Stimulated activated CD4-positive, alpha-beta T cell treated with anti-CD3 and anti-CD28 coated beads, Interleukin-12 subunit alpha, Interleukin-12 subunit beta, amount 100 ng/mL, for 4 hours (primary cell): ENCODE results near the gene TOP1.

Experiments
- DNase-seq: peaks from one replicate; pipeline ENCODE4 v3.0.0-alpha.2; 2020

The TOP1 gene

GRCh38 chr20:41004531-41005360, 23.9 kb upstream of the TOP1 start:
- DNase-seq: no peak

- no peak for DNase-seq
These were observed 23.3 kb upstream of the TOP1 start for GRCh38 chr20:41005361-41005729.

GRCh38 chr20:41006126-41006935, 22.3 kb upstream of the TOP1 start:
- no peak for DNase-seq

GRCh38 chr20:41006936-41007474, 21.6 kb upstream of the TOP1 start:
- no peak for DNase-seq

GRCh38 chr20:41007481-41007880, 21.1 kb upstream of the TOP1 start:
- DNase-seq: no peak

GRCh38 chr20:41009946-41010345, 18.7 kb upstream of the TOP1 start:
- DNase-seq: no peak

GRCh38 chr20:41011551-41012067, 17.0 kb upstream of the TOP1 start:
- DNase-seq: no peak

- DNase-seq: no peak
These were observed 14.0 kb upstream of the TOP1 start for GRCh38 chr20:41014561-41015088.

GRCh38 chr20:41017448-41018042, 11.1 kb upstream of the TOP1 start:
- no peak for DNase-seq

GRCh38 chr20:41018153-41018552, 10.5 kb upstream of the TOP1 start:
- no peak for DNase-seq

- no peak for DNase-seq
These were observed 5.1 kb upstream of the TOP1 start for GRCh38 chr20:41023549-41023948.

GRCh38 chr20:41027366-41027765, 1.3 kb upstream of the TOP1 start:
- no peak for DNase-seq

GRCh38 chr20:41027872-41028358, 707 bp upstream of the TOP1 start:
- no peak for DNase-seq

GRCh38 chr20:41029150-41029901, 704 bp downstream of the TOP1 start:
- peak; percentile 38 for DNase-seq

- no peak for DNase-seq
These were observed 1.4 kb downstream of the TOP1 start for GRCh38 chr20:41030061-41030460.

GRCh38 chr20:41030531-41031242, 2.1 kb downstream of the TOP1 start:
- no peak for DNase-seq

GRCh38 chr20:41031243-41031619, 2.6 kb downstream of the TOP1 start:
- DNase-seq: no peak

GRCh38 chr20:41032271-41032670, 3.6 kb downstream of the TOP1 start:
- DNase-seq: no peak

GRCh38 chr20:41034239-41034638, 5.6 kb downstream of the TOP1 start:
- DNase-seq: no peak

GRCh38 chr20:41035207-41035606, 6.6 kb downstream of the TOP1 start:
- no peak for DNase-seq

- no peak for DNase-seq
These were observed 8.6 kb downstream of the TOP1 start for GRCh38 chr20:41037179-41037578.
